Naive thymus-derived CD4-positive, alpha-beta T cell (primary cell): ENCODE results near the gene TEX11. TPM values are rescaled to one million over a fixed set of nuclear protein-coding genes. Genes with fewer than 3 reads are reported as not detected.
A peak's percentile ranks its signal among the peaks of the same experiment; 100 is the strongest.
"Not testable (repeated sequence)": the region's sequence is repeated elsewhere in the genome, so short reads cannot be mapped to it uniquely, and the experiment has no call there.

Source experiments
- ATAC-seq: fragments of 150-1000 bp; cut with Tn5 transposase; 2 replicates; pipeline ENCODE4 v1.10.0; 2021; ENCODE audit warnings: mild to moderate bottlenecking, moderate library complexity
- CTCF ChIA-PET: fragments of 350-600 bp; sonication (Branson Sonifier 250); formaldehyde crosslinking; loops from one replicate; lab custom pipeline; 2021; ENCODE audit warnings: antibody characterized with exemption; lab: Charles Lee
- POLR2A ChIA-PET: fragments of 350-600 bp; sonication (Branson Sonifier 250); formaldehyde crosslinking; loops from one replicate; lab custom pipeline; 2021; ENCODE audit warnings: antibody characterized with exemption, inconsistent platforms; lab: Charles Lee
- DNase-seq, 9 donors: peaks; one replicate each; pipeline versions ENCODE4 v3.0.0 to v3.0.0-alpha.2; 2020 to 2022; ENCODE audit warnings: mixed read lengths in 1 of 9
- H3K27ac ChIP-seq: one replicate; pipeline ENCODE4 v1.7.0; 2013; ENCODE audit warnings: mild to moderate bottlenecking, low read depth, low read length, moderate library complexity
- H3K27me3 ChIP-seq, 2 donors: one replicate each; pipeline ENCODE4 v1.7.0; 2013; ENCODE audit warnings: low read length in 2 of 2, mild to moderate bottlenecking in 2 of 2, moderate library complexity in 2 of 2; ENCODE audit not compliant: control insufficient read depth in 2 of 2, insufficient read depth in 2 of 2
- H3K36me3 ChIP-seq, 3 experiments: 1 replicate in 2 of 3; 2 replicates in 1 of 3; pipeline ENCODE4 v1.7.0; 2013; ENCODE audit warnings: low read length in 3 of 3, mild to moderate bottlenecking in 3 of 3, moderate library complexity in 1 of 3; ENCODE audit not compliant: insufficient read depth in 3 of 3, control insufficient read depth in 2 of 3
- H3K4me1 ChIP-seq, 2 donors: one replicate each; pipeline ENCODE4 v1.7.0; 2013; ENCODE audit warnings: low read length in 2 of 2, mild to moderate bottlenecking in 2 of 2, moderate library complexity in 1 of 2; ENCODE audit not compliant: control insufficient read depth in 2 of 2, insufficient read depth in 2 of 2
- H3K4me3 ChIP-seq: 2 replicates; pipeline ENCODE4 v1.7.0; 2013; ENCODE audit warnings: mild to moderate bottlenecking, low read length
- H3K9me3 ChIP-seq, 3 experiments: 1 replicate in 2 of 3; 2 replicates in 1 of 3; pipeline ENCODE4 v1.7.0; 2013; ENCODE audit warnings: low read length in 3 of 3; ENCODE audit not compliant: control insufficient read depth in 2 of 3
- H3K27ac Mint-ChIP-seq, 9 donors: one replicate each; pipeline ENCODE4 v1.8.0; 2020 to 2022; ENCODE audit warnings: mixed read lengths in 9 of 9, mild to moderate bottlenecking in 8 of 9, moderate library complexity in 5 of 9, inconsistent platforms in 2 of 9
- H3K27me3 Mint-ChIP-seq, 5 donors: one replicate each; pipeline ENCODE4 v1.8.0; 2021 to 2022; ENCODE audit warnings: mixed read lengths in 5 of 5, mild to moderate bottlenecking in 1 of 5
- H3K36me3 Mint-ChIP-seq, 5 donors: one replicate each; pipeline ENCODE4 v1.8.0; 2020 to 2022; ENCODE audit warnings: mixed read lengths in 5 of 5, mild to moderate bottlenecking in 3 of 5, inconsistent platforms in 1 of 5
- H3K4me1 Mint-ChIP-seq, 7 donors: one replicate each; pipeline ENCODE4 v1.8.0; 2020 to 2022; ENCODE audit warnings: mixed read lengths in 7 of 7, mild to moderate bottlenecking in 3 of 7, inconsistent platforms in 1 of 7
- H3K4me3 Mint-ChIP-seq, 10 donors: one replicate each; pipeline ENCODE4 v1.8.0; 2020 to 2022; ENCODE audit warnings: mild to moderate bottlenecking in 10 of 10, mixed read lengths in 10 of 10, moderate library complexity in 6 of 10, inconsistent platforms in 2 of 10
- H3K9me3 Mint-ChIP-seq, 11 donors: one replicate each; pipeline ENCODE4 v1.8.0; 2020 to 2022; ENCODE audit warnings: mixed read lengths in 11 of 11, mild to moderate bottlenecking in 4 of 11, inconsistent platforms in 1 of 11, moderate library complexity in 1 of 11
- intact Hi-C, 2 donors: fragments of 100-400 bp; cut with micrococcal nuclease; formaldehyde crosslinking; loops; one replicate each; pipeline ENCODE4 v1.15.1; 2023
- polyA plus RNA-seq, 2 donors: library from polyadenylated mRNA; unstranded; fragments of 300-500 nt; fragmentation: Illumina TruSeq; gene quantifications; one replicate each; pipeline ENCODE4 v1.2.3, GENCODE V29; 2021
- total RNA-seq, 6 experiments: library from RNA in 5 of 6; stranded (reverse) in 5 of 6; gene quantifications; 1 replicate in 5 of 6; 2 replicates in 1 of 6; pipeline ENCODE4 v1.2.3 and lab custom pipeline; 2021 to 2026

The TEX11 gene
- total and polyA plus RNA-seq, 7 experiments from 2014 or later: 0.18 TPM; not detected in 6

- Mint-ChIP-seq H3K9me3 (peaks cover 0 to 2% (median 0%) of the 10 kb centered on the region in 11 donors), H3K27me3 (peaks cover 0 to 11% (median 0%) of the 10 kb centered on the region in 5 donors), H3K4me1 (no peaks in the 10 kb centered on the region), H3K36me3 (no peaks in the 10 kb centered on the region), H3K27ac (no peak overlapping the region), H3K4me3 (no peak overlapping the region)
- no peak overlapping the region for H3K27ac ChIP-seq
- CTCF ChIA-PET: interaction anchor here (0.6 kb wide), 1 partner anchor 214 kb away, joined by 3 read pairs; no protein-coding TSS in a partner anchor
- ATAC-seq (no peak), DNase-seq (peak in 3 of 9 donors; percentile 1 to 11 (median 1))
- no peaks in the 10 kb centered on the region for H3K36me3 ChIP-seq
- H3K4me3 ChIP-seq: no peak overlapping the region
- POLR2A ChIA-PET: no interaction called here
- H3K4me1 ChIP-seq: no peaks in the 10 kb centered on the region
- no peaks in the 10 kb centered on the region for H3K27me3 ChIP-seq
- no peaks in the 10 kb centered on the region for H3K9me3 ChIP-seq
- intact Hi-C loops: loop anchor here (1.0 to 10.0 kb wide), 4 partner anchors 210 to 470 kb away; no protein-coding TSS in a partner anchor
These were observed 243.8 kb downstream of the TEX11 start for GRCh38 chrX:70664726-70665125.

GRCh38 chrX:70661124-70661523, 247.4 kb downstream of the TEX11 start:
- H3K27ac Mint-ChIP-seq, POLR2A ChIA-PET, CTCF ChIA-PET, H3K9me3 ChIP-seq, H3K4me3 Mint-ChIP-seq, H3K9me3 Mint-ChIP-seq, H3K36me3 Mint-ChIP-seq, H3K4me1 Mint-ChIP-seq, H3K36me3 ChIP-seq, H3K4me3 ChIP-seq, H3K4me1 ChIP-seq, H3K27me3 Mint-ChIP-seq, DNase-seq, H3K27me3 ChIP-seq, H3K27ac ChIP-seq, ATAC-seq: not testable (repeated sequence)
- intact Hi-C loops: loop anchor here in 1 of 2 donors (10.0 kb wide), 1 partner anchor 466 kb away; no protein-coding TSS in a partner anchor

- H3K36me3 ChIP-seq, H3K36me3 Mint-ChIP-seq, CTCF ChIA-PET, H3K4me1 Mint-ChIP-seq, H3K27me3 ChIP-seq, H3K27me3 Mint-ChIP-seq, DNase-seq, H3K4me3 Mint-ChIP-seq, H3K27ac ChIP-seq, ATAC-seq, H3K9me3 ChIP-seq, H3K4me1 ChIP-seq, H3K9me3 Mint-ChIP-seq, H3K27ac Mint-ChIP-seq, POLR2A ChIA-PET, H3K4me3 ChIP-seq: not testable (repeated sequence)
- intact Hi-C loops: loop anchor here in 1 of 2 donors (2.0 kb wide), 1 partner anchor 201 kb away; no protein-coding TSS in a partner anchor
These were observed 251.0 kb downstream of the TEX11 start for GRCh38 chrX:70657546-70657945.

- DNase-seq (peak in 1 of 9 donors; percentile 1), ATAC-seq (no peak)
- H3K27ac ChIP-seq: no peak overlapping the region
- H3K27ac Mint-ChIP-seq: peak overlapping the region in 4 of 9 donors; percentile 41 to 81 (median 45)
- no peaks in the 10 kb centered on the region for H3K9me3 ChIP-seq
- intact Hi-C loops: loop anchor here in 1 of 2 donors (2.0 kb wide), 1 partner anchor 200 kb away; no protein-coding TSS in a partner anchor
- H3K9me3 Mint-ChIP-seq: peaks cover 0 to 2% (median 0%) of the 10 kb centered on the region in 11 donors
- peaks cover 0 to 7% (median 4%) of the 10 kb centered on the region in 7 donors for H3K4me1 Mint-ChIP-seq
- ChIA-PET CTCF (no interaction called here), POLR2A (no interaction called here)
- H3K36me3 ChIP-seq: no peaks in the 10 kb centered on the region
- H3K36me3 Mint-ChIP-seq: no peaks in the 10 kb centered on the region
- H3K27me3 ChIP-seq: no peaks in the 10 kb centered on the region
- H3K27me3 Mint-ChIP-seq: peaks cover 0 to 3% (median 0%) of the 10 kb centered on the region in 5 donors
- H3K4me1 ChIP-seq: no peaks in the 10 kb centered on the region
- no peak overlapping the region for H3K4me3 ChIP-seq
- peak overlapping the region in 2 of 10 donors; percentile 2 to 35 for H3K4me3 Mint-ChIP-seq
These were observed 252.2 kb downstream of the TEX11 start for GRCh38 chrX:70656304-70656703.

- H3K27me3 Mint-ChIP-seq, intact Hi-C loops, DNase-seq, CTCF ChIA-PET, H3K27ac Mint-ChIP-seq, H3K36me3 Mint-ChIP-seq, H3K4me3 ChIP-seq, H3K4me3 Mint-ChIP-seq, ATAC-seq, H3K9me3 ChIP-seq, H3K27ac ChIP-seq, POLR2A ChIA-PET, H3K4me1 ChIP-seq, H3K4me1 Mint-ChIP-seq, H3K36me3 ChIP-seq, H3K27me3 ChIP-seq: not testable (repeated sequence)
- peaks cover 0 to 34% (median 14%) of the 10 kb centered on the region in 11 donors for H3K9me3 Mint-ChIP-seq
These were observed 260.6 kb downstream of the TEX11 start for GRCh38 chrX:70647910-70648309.

- no peak for ATAC-seq
- Histone ChIP-seq H3K4me1 (no peaks in the 10 kb centered on the region), H3K27me3 (no peaks in the 10 kb centered on the region), H3K4me3 (no peak overlapping the region), H3K27ac (no peak overlapping the region), H3K36me3 (no peaks in the 10 kb centered on the region), H3K9me3 (no peaks in the 10 kb centered on the region)
- ChIA-PET CTCF (no interaction called here), POLR2A (no interaction called here)
- Mint-ChIP-seq H3K27me3 (peaks cover 0 to 4% (median under 1%) of the 10 kb centered on the region in 5 donors), H3K4me1 (no peaks in the 10 kb centered on the region), H3K9me3 (peaks cover 0 to 5% (median 0%) of the 10 kb centered on the region in 11 donors), H3K36me3 (no peaks in the 10 kb centered on the region), H3K4me3 (no peak overlapping the region), H3K27ac (no peak overlapping the region)
- intact Hi-C loops: no loop called here
- DNase-seq: no peak
These were observed 272.3 kb downstream of the TEX11 start for GRCh38 chrX:70636218-70636617.

GRCh38 chrX:70635669-70636068, 272.8 kb downstream of the TEX11 start:
- Mint-ChIP-seq H3K27me3 (peaks cover 0 to 4% (median 0%) of the 10 kb centered on the region in 5 donors), H3K9me3 (peaks cover 0 to 5% (median 0%) of the 10 kb centered on the region in 11 donors), H3K27ac (no peak overlapping the region), H3K4me3 (no peak overlapping the region), H3K36me3 (no peaks in the 10 kb centered on the region), H3K4me1 (no peaks in the 10 kb centered on the region)
- ChIA-PET POLR2A (no interaction called here), CTCF (no interaction called here)
- no peak for ATAC-seq
- DNase-seq: no peak
- intact Hi-C loops: no loop called here
- Histone ChIP-seq H3K36me3 (no peaks in the 10 kb centered on the region), H3K9me3 (no peaks in the 10 kb centered on the region), H3K27me3 (no peaks in the 10 kb centered on the region), H3K4me3 (no peak overlapping the region), H3K4me1 (no peaks in the 10 kb centered on the region), H3K27ac (no peak overlapping the region)
